Right kidney (tissue), 1 donor: Measurements from ENCODE around the gene GLP2R.

Source experiments
- DNase-seq: peaks from one replicate; pipeline ENCODE4 v3.0.0-alpha.2; 2016

GLP2R gene

GRCh38 chr17:9814337-9814945 lies 11.3 kb upstream of the GLP2R start:
- DNase-seq: no peak

GRCh38 chr17:9816472-9816871 lies 9.3 kb upstream of the GLP2R start:
- no peak for DNase-seq

- peak; percentile 30 for DNase-seq
These were observed 8.6 kb upstream of the GLP2R start for GRCh38 chr17:9817086-9817485.

GRCh38 chr17:9818760-9819159 lies 7.0 kb upstream of the GLP2R start:
- no peak for DNase-seq

GRCh38 chr17:9820448-9820847 lies 5.3 kb upstream of the GLP2R start:
- DNase-seq: no peak

- DNase-seq: no peak
These were observed 3.8 kb upstream of the GLP2R start, which contains the start of gene GSG1L2 for GRCh38 chr17:9821921-9822320. Gene GSG1L2 (minus strand): TSS chr17:9822079. CDS start chr17:9822071, 8 bp downstream.

- DNase-seq: no peak
These were observed 1.6 kb upstream of the GLP2R start for GRCh38 chr17:9824094-9824493.

- no peak for DNase-seq
These were observed 856 bp upstream of the GLP2R start for GRCh38 chr17:9824797-9825338.

- DNase-seq: no peak
These were observed 2.9 kb downstream of the GLP2R start for GRCh38 chr17:9828296-9829295.

- no peak for DNase-seq
These were observed 3.6 kb downstream of the GLP2R start for GRCh38 chr17:9829343-9829742.

GRCh38 chr17:9830711-9831110 lies 5.0 kb downstream of the GLP2R start:
- DNase-seq: no peak

GRCh38 chr17:9833922-9834321 lies 8.2 kb downstream of the GLP2R start:
- DNase-seq: no peak

GRCh38 chr17:9837551-9838471 lies 12.1 kb downstream of the GLP2R start:
- no peak for DNase-seq

- no peak for DNase-seq
These were observed 13.7 kb downstream of the GLP2R start for GRCh38 chr17:9839433-9839832.

- DNase-seq: no peak
These were observed 16.5 kb downstream of the GLP2R start for GRCh38 chr17:9842057-9842758.

- DNase-seq: no peak
These were observed 17.7 kb downstream of the GLP2R start for GRCh38 chr17:9843152-9844010.

- DNase-seq: no peak
These were observed 18.4 kb downstream of the GLP2R start for GRCh38 chr17:9844153-9844552.

- no peak for DNase-seq
These were observed 19.6 kb downstream of the GLP2R start for GRCh38 chr17:9845306-9845705.

GRCh38 chr17:9850151-9850550 lies 24.4 kb downstream of the GLP2R start:
- no peak for DNase-seq

GRCh38 chr17:9854255-9854654 lies 28.5 kb downstream of the GLP2R start:
- DNase-seq: no peak

GRCh38 chr17:9855036-9855435 lies 29.3 kb downstream of the GLP2R start:
- no peak for DNase-seq
